Measurements from ENCODE around the gene RAMP3. TPM values are rescaled to one million over a fixed set of nuclear protein-coding genes. Genes with fewer than 3 reads are reported as not detected.

The RAMP3 gene
- total RNA-seq, 2 donors from 2014 or later = not detected

DNA sequence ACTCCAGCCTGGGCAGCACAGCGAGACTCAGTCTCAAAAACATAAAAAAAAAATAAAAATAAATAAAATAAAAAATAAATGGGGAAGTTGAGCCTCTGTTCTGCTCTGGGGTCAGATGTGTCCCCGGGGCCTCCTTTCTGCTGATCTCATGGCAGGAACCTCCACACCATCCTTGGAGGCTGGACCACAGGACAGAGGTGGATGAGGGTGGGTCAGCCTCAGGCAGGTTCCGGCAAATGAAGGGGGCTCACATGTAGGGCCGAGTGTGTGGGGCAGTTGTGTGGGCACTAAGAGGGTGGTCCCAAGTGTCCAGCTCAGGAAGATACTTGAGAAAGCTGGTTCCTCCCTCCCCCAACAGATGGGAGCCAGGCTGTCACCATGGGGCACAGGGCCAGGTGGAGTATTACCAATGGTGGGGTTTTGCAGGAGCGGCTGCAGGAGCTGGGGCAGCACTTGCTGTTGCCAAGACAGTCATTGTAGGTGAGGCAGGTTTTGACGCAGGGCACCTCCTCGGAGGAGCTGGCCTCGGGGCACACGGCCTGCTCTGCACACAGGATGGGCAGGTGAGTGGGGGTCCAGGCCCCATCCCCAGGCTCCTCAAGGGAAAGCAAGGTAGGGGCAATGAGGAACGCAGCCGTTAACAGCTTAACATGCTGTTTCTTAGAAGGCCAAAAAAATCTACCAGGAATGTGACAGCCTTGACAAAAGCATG lies 32.2 kb upstream of the RAMP3 start:
- no peak overlapping the region for H3K27ac Mint-ChIP-seq
- no peaks in the 10 kb centered on the region for H3K9me3 Mint-ChIP-seq
- H3K4me3 Mint-ChIP-seq = no peak overlapping the region
- H3K36me3 Mint-ChIP-seq (ENCODE audit: low read depth) = no peaks in the 10 kb centered on the region
- H3K27me3 Mint-ChIP-seq = no peaks in the 10 kb centered on the region
- no peak for ATAC-seq (replicated peaks)
- no peaks in the 10 kb centered on the region for H3K4me1 Mint-ChIP-seq

DNA sequence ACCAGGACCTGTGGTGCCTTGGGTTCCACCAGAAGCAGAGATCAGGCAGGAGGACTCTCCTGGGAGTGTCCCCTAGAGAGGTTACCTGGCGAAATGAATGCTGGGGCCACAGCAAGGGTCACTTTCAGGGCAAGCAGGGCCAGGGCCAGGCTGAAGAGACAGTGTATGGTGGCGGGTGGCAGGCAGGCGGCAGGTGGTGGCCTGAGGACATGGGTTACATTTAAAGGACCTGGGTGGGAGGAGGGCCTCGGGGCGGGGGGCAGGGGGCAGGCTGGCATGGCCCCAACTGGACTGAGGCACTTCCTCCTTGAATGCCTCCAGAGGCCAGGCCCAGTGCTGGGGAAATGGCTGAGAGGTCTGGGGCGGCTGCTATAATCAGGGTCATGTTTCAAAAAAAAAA lies 31.4 kb upstream of the RAMP3 start:
- Mint-ChIP-seq H3K36me3 (ENCODE audit: low read depth) (no peaks in the 10 kb centered on the region), H3K27me3 (no peaks in the 10 kb centered on the region), H3K4me3 (no peak overlapping the region), H3K9me3 (no peaks in the 10 kb centered on the region), H3K27ac (no peak overlapping the region), H3K4me1 (no peaks in the 10 kb centered on the region)
- no peak for ATAC-seq (replicated peaks)

DNA sequence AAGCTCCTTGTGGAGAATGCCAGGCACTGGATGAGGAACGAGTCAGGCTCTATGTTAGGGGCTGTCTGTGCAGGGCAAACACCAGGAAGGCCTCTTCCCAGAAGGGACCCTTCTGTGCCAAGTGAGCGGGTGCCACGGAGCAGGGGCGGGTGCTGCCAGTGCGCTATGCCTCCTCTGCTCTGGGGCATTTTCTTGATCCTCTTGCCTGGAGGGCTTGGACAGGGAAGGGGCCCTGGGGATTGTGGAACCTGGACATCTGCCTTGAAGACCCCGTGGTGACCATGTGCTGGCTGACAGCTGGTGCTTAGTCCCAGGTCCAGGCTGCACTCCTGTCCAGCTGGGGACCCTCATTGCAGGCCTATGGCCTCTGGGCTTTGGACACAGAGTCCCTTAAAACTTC lies 30.7 kb upstream of the RAMP3 start:
- Mint-ChIP-seq H3K9me3 (no peaks in the 10 kb centered on the region), H3K4me1 (no peaks in the 10 kb centered on the region), H3K4me3 (no peak overlapping the region), H3K27me3 (no peaks in the 10 kb centered on the region), H3K36me3 (ENCODE audit: low read depth) (no peaks in the 10 kb centered on the region), H3K27ac (no peak overlapping the region)
- ATAC-seq (replicated peaks) = no peak

DNA sequence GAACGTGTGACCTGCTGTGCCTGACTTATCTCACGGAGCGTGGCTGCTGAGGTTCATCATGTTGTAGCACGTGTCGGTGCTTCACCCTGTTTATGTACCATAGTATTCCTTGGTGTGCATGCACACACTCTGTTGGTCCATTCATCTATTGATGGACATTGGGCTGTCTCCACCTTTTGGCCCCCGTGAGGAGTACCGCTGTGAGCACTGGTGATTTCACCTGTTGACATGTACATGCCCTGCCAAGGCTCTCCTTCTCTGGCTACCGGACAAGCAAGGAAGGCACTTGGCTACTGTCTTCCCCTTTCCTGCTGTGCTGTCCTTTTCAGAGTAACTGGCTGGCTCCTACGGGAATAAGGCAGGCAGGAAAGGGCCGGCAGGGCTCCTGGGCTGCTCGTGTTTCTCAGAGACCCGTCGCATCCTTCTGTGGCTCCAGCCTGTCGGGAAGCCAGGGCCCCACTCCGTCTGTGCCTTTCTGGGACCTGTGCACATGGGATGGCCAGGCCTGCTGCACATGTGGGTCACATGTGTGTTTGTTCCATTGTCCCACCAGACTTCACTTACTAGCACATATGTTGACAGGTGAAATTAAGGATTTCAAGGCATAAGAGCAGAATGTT lies 28.3 kb upstream of the RAMP3 start:
- no peaks in the 10 kb centered on the region for H3K36me3 Mint-ChIP-seq (ENCODE audit: low read depth)
- H3K4me1 Mint-ChIP-seq = no peaks in the 10 kb centered on the region
- no peak for ATAC-seq (replicated peaks)
- H3K27me3 Mint-ChIP-seq = no peaks in the 10 kb centered on the region
- H3K27ac Mint-ChIP-seq = no peak overlapping the region
- H3K9me3 Mint-ChIP-seq = no peaks in the 10 kb centered on the region
- H3K4me3 Mint-ChIP-seq = no peak overlapping the region

DNA sequence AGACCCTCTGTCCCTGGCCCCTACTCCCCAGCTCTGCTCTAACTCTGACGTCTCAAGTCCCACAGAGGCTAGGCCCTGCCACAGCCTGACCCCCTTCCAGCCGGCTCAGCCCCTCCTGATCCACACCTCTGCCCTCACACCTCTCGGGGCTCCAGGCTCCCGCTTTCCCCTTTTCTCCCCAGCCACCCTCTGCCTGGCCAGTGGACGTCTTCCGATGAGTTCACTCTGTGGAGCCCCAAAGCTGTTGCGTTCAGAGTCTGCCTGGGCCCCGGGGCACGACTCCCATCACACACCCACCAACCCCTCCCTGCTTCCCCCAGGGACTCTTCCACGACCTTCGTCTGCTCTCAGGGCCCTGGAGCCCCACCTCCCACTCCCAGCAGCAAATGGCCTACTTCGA lies 27.7 kb upstream of the RAMP3 start:
- H3K36me3 Mint-ChIP-seq (ENCODE audit: low read depth) = no peaks in the 10 kb centered on the region
- ATAC-seq (replicated peaks) = no peak
- H3K27ac Mint-ChIP-seq = peak overlapping the region; percentile 21
- H3K4me1 Mint-ChIP-seq = no peaks in the 10 kb centered on the region
- H3K27me3 Mint-ChIP-seq = no peaks in the 10 kb centered on the region
- H3K4me3 Mint-ChIP-seq = no peak overlapping the region
- H3K9me3 Mint-ChIP-seq = no peaks in the 10 kb centered on the region

DNA sequence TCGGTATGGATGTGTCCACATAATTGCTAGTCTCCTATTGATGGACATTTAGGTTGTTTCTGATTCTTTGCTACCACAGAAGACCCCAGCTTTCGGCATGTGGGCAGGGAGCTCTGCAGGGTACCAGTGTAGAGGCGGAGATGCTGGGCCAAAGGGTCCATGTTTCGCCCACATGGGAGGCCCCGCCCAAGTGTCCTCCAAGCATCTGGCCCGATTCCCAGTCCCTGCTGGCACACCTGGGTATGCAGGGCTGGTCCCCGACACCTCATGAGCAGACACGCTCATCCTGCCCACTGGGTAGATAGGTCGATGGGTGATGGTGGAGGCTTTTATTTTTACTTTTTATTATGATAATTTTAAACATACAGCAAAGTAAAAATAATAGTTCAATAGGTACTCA lies 26.7 kb upstream of the RAMP3 start:
- H3K4me3 Mint-ChIP-seq = no peak overlapping the region
- H3K27ac Mint-ChIP-seq = no peak overlapping the region
- peaks cover under 1% of the 10 kb centered on the region for H3K4me1 Mint-ChIP-seq
- no peaks in the 10 kb centered on the region for H3K36me3 Mint-ChIP-seq (ENCODE audit: low read depth)
- H3K27me3 Mint-ChIP-seq = no peaks in the 10 kb centered on the region
- no peaks in the 10 kb centered on the region for H3K9me3 Mint-ChIP-seq
- no peak for ATAC-seq (replicated peaks)

DNA sequence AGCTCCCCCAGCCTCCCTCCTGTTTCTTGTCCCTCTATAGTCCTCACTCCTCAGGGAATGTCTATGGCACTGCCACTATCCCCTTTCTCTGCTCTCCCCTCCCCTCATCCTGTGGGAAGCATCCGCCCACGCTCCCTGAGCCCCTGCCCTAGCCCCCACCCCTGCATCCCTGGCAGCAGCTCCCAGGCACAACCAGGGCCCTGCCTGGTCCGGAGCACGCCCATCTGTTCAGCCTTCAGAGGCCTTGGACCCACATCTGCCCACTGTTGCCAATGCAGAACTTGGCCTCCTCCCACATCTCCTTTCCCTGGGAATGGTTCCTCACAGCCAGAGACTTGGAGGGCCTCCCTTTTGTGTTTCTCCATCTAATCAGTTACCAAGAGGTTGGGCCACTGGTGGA lies 25.7 kb upstream of the RAMP3 start:
- ATAC-seq (replicated peaks) = no peak
- Mint-ChIP-seq H3K4me1 (peaks cover 6% of the 10 kb centered on the region), H3K36me3 (ENCODE audit: low read depth) (no peaks in the 10 kb centered on the region), H3K9me3 (no peaks in the 10 kb centered on the region), H3K4me3 (no peak overlapping the region), H3K27me3 (no peaks in the 10 kb centered on the region), H3K27ac (peak overlapping the region; percentile 67)

DNA sequence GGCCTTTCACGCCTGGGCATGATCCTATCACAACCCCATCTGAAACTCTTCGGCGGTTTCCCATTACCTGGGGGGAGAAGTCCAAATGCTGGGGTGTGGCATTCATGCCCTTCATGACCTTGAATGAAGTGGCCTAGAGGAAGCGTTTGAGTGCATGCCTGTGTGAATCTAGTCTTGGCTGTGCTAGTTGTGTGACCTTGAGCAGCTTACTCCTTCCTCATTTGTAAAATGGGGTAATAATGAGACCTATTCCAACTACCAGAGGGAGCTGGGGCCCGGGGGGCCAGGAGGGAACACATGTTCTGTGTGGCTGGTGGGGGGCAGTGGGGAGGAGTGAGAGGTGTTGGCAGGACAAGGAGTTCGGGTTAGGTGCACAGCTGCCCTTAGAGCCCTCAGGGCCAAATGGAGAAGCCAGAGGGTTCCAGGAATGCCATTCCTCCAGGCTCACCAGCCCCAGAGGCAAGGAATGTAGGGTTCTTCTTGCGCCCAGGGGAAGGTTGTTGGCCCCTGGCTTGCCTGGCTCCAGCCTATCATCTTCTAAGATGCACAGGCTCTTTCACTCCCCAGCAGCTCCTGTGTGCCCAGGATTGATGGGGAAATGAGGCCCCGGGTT lies 24.8 kb upstream of the RAMP3 start:
- Mint-ChIP-seq H3K4me3 (no peak overlapping the region), H3K4me1 (peaks cover 6% of the 10 kb centered on the region), H3K9me3 (no peaks in the 10 kb centered on the region), H3K36me3 (ENCODE audit: low read depth) (no peaks in the 10 kb centered on the region), H3K27me3 (no peaks in the 10 kb centered on the region), H3K27ac (no peak overlapping the region)
- ATAC-seq (replicated peaks) = no peak

DNA sequence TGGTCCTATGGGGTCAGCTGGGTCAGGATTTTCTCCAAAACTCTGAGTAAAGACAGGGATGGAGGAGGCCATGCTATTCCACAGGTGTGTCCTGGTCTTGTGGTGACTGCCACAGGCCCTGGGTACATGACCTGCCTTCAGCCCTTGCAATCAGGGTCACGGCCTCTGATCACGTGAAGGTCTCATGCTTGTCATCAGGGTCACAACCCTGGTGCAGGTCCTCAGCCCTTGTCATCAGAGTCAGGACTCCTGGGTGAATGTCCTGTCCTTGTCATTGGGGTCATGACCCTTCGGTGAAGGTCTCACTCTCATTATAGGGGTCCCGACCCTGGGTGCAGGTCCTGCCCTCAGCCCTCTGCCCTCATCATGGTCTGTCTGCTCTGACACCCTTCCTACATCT lies 24.2 kb upstream of the RAMP3 start:
- Mint-ChIP-seq H3K4me3 (no peak overlapping the region), H3K27me3 (no peaks in the 10 kb centered on the region), H3K4me1 (peaks cover 6% of the 10 kb centered on the region)

DNA sequence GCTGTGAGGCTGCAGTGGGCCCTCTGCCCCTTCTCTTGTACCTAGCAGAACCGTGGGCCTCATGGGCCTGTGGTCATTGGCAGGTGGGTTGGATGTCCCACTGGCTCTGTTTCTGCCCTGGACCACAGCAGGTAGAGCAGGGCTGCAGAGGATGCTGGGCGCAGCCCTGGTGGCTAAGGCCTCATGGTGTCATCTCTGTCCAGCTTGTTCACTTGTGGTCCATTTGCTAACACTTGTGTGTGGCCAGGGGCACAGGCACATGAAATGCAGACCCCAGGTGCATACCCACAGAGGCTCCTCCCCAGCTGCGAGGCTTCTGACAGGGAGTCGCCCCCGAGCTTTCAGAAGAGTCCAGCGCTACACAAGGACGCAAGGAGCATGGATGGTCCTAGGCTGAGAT lies 23.7 kb upstream of the RAMP3 start:
- no peak overlapping the region for H3K27ac Mint-ChIP-seq
- no peaks in the 10 kb centered on the region for H3K27me3 Mint-ChIP-seq
- H3K36me3 Mint-ChIP-seq (ENCODE audit: low read depth) = no peaks in the 10 kb centered on the region
- ATAC-seq (replicated peaks) = no peak
- no peak overlapping the region for H3K4me3 Mint-ChIP-seq
- no peaks in the 10 kb centered on the region for H3K9me3 Mint-ChIP-seq
- peaks cover 6% of the 10 kb centered on the region for H3K4me1 Mint-ChIP-seq

More for the DNA sequence above, 24.2 kb upstream of the RAMP3 start:
- no peak for ATAC-seq (replicated peaks)
- no peak overlapping the region for H3K27ac Mint-ChIP-seq
- H3K36me3 Mint-ChIP-seq (ENCODE audit: low read depth) = no peaks in the 10 kb centered on the region
- H3K9me3 Mint-ChIP-seq = no peaks in the 10 kb centered on the region

DNA sequence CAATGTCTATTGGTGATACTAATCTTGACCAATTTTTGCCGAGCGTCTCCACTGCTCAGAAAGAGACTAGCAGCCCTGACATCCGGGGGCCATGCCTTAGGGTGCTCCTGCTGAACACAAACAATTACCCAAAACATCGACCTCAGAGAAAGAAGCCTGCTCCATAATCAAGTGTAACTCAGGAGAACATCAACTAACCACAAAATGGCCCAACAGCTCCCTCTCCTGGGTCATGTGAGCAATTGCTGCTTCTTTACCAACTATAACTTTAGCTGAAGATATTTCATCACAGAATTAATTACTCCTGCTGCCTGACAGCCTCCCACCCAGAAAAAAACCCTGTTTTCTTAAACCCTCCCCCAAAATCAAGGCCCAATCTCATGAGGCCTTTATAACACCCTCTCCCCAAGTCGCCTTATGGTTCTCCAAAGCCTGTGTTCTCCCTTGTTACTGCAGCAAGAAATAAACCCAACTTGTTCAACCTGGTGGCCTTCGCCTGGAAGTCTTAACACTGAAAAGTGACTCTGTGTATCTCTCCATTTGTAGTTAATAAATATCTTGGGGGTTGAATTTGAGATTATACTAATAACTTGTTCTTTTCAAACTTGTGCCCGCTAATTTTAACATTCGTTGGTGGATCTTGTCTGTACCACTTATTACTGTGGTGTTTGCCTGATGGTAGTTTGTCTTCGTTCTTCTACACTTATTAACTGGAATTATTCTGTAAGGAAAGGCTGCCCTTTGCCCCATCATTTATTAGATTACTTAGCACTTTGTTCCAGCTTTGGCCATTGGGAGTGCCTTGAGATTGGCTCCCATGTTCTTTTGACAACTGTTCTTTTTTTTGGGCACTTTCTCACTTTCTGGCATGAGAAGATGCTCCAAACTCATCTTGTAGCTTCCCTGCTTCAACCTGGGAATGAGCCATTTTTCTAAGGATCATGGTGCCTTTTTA lies 21.2 kb upstream of the RAMP3 start:
- Mint-ChIP-seq H3K27ac (peak overlapping the region; percentile 69), H3K36me3 (ENCODE audit: low read depth) (no peaks in the 10 kb centered on the region), H3K9me3 (no peaks in the 10 kb centered on the region), H3K4me1 (peaks cover 6% of the 10 kb centered on the region), H3K27me3 (no peaks in the 10 kb centered on the region), H3K4me3 (no peak overlapping the region)
- ATAC-seq (replicated peaks) = peak; percentile 84

DNA sequence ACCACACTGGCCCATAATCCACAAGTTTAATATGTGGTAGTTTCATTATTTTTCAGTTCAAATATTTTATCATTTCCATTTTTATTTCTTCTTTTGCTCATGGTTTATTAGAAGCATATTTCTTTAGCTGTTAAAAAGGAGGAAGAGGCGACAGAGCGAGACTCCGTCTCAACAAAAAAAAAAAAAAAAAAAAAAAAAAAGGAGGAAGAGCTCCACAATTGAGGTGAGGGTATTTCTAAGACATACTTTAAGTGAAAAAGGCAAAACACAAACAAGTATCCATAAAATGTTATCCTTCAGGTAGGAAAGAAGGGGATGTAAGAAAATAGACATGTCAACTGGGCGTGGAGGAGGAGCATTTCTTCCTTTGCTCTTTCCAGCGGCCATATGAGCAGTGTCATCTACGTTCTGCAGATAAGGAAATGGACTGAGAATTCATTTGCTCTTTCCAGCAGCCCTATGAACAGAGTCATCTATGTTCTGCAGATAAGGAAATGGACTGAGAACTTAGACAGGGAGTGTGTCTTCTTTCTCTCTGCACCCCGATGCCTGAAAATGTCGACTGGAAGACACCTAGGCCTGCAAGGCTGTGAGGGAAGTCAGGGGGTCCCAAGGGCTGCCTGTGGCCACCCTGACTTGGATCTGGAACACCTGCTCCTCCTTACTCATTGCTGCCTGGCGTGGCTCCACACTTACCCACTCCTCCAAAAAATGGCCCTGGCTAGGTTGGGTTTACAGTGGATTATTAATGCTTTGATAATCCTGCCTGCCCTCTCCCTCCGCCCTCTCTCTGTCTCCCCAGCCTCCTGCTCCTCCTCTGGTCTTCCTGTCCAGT lies 18.9 kb upstream of the RAMP3 start:
- peaks cover 6% of the 10 kb centered on the region for H3K4me1 Mint-ChIP-seq
- no peaks in the 10 kb centered on the region for H3K9me3 Mint-ChIP-seq
- no peak for ATAC-seq (replicated peaks)
- H3K27ac Mint-ChIP-seq = no peak overlapping the region
- no peaks in the 10 kb centered on the region for H3K36me3 Mint-ChIP-seq (ENCODE audit: low read depth)
- H3K27me3 Mint-ChIP-seq = no peaks in the 10 kb centered on the region
- no peak overlapping the region for H3K4me3 Mint-ChIP-seq

DNA sequence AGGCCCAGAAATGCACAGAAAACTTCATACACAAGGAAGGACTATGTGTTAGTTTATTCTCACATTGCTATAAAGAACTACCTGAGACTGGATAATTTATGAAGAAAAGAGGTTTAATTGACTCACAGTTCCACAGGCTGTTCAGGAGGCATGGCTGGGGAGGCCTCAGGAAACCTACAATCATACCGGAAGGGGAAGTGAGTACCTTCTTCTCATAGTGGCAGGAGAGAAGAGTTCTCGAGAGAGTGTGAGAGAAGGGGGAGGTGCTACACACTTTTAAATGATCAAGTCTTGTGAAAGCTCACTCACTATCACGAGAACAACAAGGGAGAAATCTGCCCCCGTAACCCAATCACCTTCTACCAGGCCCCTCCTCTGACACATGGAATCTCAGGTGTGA lies 16.8 kb upstream of the RAMP3 start:
- Mint-ChIP-seq H3K4me3 (peak overlapping the region; percentile 54), H3K9me3 (no peaks in the 10 kb centered on the region), H3K27ac (peak overlapping the region; percentile 73), H3K27me3 (peaks cover 6% of the 10 kb centered on the region), H3K36me3 (ENCODE audit: low read depth) (no peaks in the 10 kb centered on the region), H3K4me1 (peaks cover 6% of the 10 kb centered on the region)
- peak; percentile 54 for ATAC-seq (replicated peaks)

DNA sequence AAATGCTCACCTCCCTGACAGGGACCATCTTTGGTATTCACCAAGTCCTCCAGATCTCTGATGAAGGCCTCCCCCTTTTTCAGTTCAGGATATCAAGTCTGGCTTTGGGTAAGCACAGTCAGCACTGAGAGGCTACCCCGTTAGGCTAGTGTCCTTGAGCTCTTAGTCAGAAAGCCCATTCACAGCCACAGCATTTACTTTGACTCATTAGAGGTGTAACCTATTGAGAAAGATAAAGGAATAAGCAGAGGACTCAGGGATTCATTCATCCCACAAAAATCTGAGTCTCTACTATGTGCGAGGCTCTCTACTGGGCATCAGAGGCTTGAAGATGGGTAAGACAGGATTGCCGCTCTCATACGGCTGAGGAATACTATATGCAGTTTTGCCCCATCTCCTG lies 14.0 kb upstream of the RAMP3 start:
- H3K4me3 Mint-ChIP-seq = no peak overlapping the region
- H3K27me3 Mint-ChIP-seq = peaks cover 9% of the 10 kb centered on the region
- no peaks in the 10 kb centered on the region for H3K9me3 Mint-ChIP-seq
- no peaks in the 10 kb centered on the region for H3K36me3 Mint-ChIP-seq (ENCODE audit: low read depth)
- no peak overlapping the region for H3K27ac Mint-ChIP-seq
- ATAC-seq (replicated peaks) = no peak
- no peaks in the 10 kb centered on the region for H3K4me1 Mint-ChIP-seq

Measured in activated T-helper 17 cell treated with anti-CD3 and anti-CD28 coated beads, Interleukin-2, amount 50 U/mL, for 72 hours (primary cell).